ENCODE results near the gene PCDHA7. TPM values are rescaled to one million over a fixed set of nuclear protein-coding genes. Genes with fewer than 3 reads are reported as not detected.

PCDHA7 gene
- total RNA-seq, 1 experiment from 2014 or later = 0.48 TPM

GRCh38 chr5:140855772-140856674 lies 22.0 kb downstream of the PCDHA7 start, which contains the start of gene PCDHA10:
PCDHA10 (plus strand) TSS chr5:140855897; CDS start chr5:140856049, 152 bp downstream.
- Histone ChIP-seq H3K27me3 (ENCODE audit: insufficient read depth, low read length) (no peaks in the 10 kb centered on the region), H2AK5ac (ENCODE audit: insufficient read length, low read length) (no peak within 1 kb of the TSS), H3K27ac (ENCODE audit: insufficient read length, low read depth, low read length) (no peak within 1 kb of the TSS), H2BK15ac (ENCODE audit: low read depth, low read length) (no peak within 1 kb of the TSS), H2BK12ac (ENCODE audit: insufficient read length, low read depth, low read length) (no peak within 1 kb of the TSS), H3K23ac (ENCODE audit: insufficient read length, low read depth, low read length) (no peak within 1 kb of the TSS), H3K9me3 (ENCODE audit: control insufficient read depth, low read depth, low read length) (no peaks in the 10 kb centered on the region), H3T11ph (ENCODE audit: low read length) (no peak within 1 kb of the TSS), H3K4ac (ENCODE audit: low read depth, low read length) (no peak within 1 kb of the TSS), H4K8ac (replicated peaks; ENCODE audit: insufficient read length, low read depth, low read length) (no peak within 1 kb of the TSS), H2BK5ac (ENCODE audit: insufficient read length, low read length) (no peak within 1 kb of the TSS), H2BK20ac (ENCODE audit: low read depth, low read length, poor library complexity, severe bottlenecking) (no peak within 1 kb of the TSS), H3K9ac (ENCODE audit: extremely low read depth, insufficient read length, low read length) (peak within 1 kb of the TSS; percentile 72), H3K23me2 (ENCODE audit: insufficient read length, low read depth, low read length, poor library complexity, severe bottlenecking) (no peaks in the 10 kb centered on the region), H3K79me1 (ENCODE audit: insufficient read depth, low read depth, low read length, poor library complexity, severe bottlenecking) (no peaks in the 10 kb centered on the region), H3K14ac (ENCODE audit: insufficient read depth, low read length) (peak within 1 kb of the TSS; percentile 86; the same call in 1 of the 2 replicates), H3K56ac (ENCODE audit: insufficient read length, low read depth, low read length) (no peak within 1 kb of the TSS), H3K4me2 (ENCODE audit: insufficient read depth, insufficient read length, low read length) (peak within 1 kb of the TSS; percentile 46), H3K18ac (ENCODE audit: insufficient read length, low read depth, low read length) (peak within 1 kb of the TSS; percentile 45), H3K4me1 (ENCODE audit: insufficient read depth, low read length) (no peaks in the 10 kb centered on the region), H2AFZ (ENCODE audit: low read length) (no peak within 1 kb of the TSS), H2BK120ac (ENCODE audit: low read depth, low read length, poor library complexity, severe bottlenecking) (no peak within 1 kb of the TSS), H4K20me1 (ENCODE audit: control insufficient read depth, insufficient read depth, insufficient read length) (no peaks in the 10 kb centered on the region), H4K91ac (ENCODE audit: insufficient read length, low read depth, low read length) (no peak within 1 kb of the TSS), H4K5ac (ENCODE audit: insufficient read length, low read depth, low read length) (no peak within 1 kb of the TSS), H3K79me2 (ENCODE audit: insufficient read depth, low read length) (no peaks in the 10 kb centered on the region)
- Mint-ChIP-seq H3K4me1 (peaks cover 6 to 13% of the 10 kb centered on the region in 2 experiments; a peak in 3 of 4 replicates), H3K36me3 (ENCODE audit: insufficient read depth in 1 of 3, low read depth in 3 of 3) (peaks cover 19 to 37% (median 20%) of the 10 kb centered on the region in 3 experiments), H3K9me3 (peaks cover 19 to 30% of the 10 kb centered on the region in 2 experiments), H3K27ac (peak within 1 kb of the TSS in 1 of 3 experiments; percentile 97; a peak in 3 of 7 replicates), H3K4me3 (peak within 1 kb of the TSS; percentile 75 to 92), H3K27me3 (ENCODE audit: low read depth) (no peaks in the 10 kb centered on the region)
- no CpG with 5 or more reads among the region's 44 CpGs for WGBS (ENCODE audit: extremely low coverage, insufficient read length, low lambda C conversion rate)
- DNase-seq = peak; percentile 60
- TF ChIP-seq CTCF (conservative IDR thresholded peaks at IDR 0.05) = peak; percentile 77

Measured in H9 (cell line).